ENCODE data around the gene RPL10. TPM values are rescaled to one million over a fixed set of nuclear protein-coding genes. Genes with fewer than 3 reads are reported as not detected.

RPL10 gene
- total RNA-seq, 4 donors from 2014 or later: 3,899 to 6,066 (median 5,720) TPM

- ATAC-seq: peak; percentile 10 to 25
- intact Hi-C loops (cut with DNase I; ENCODE audit: low total_unique reads): loop anchor here (10.0 kb wide), 3 partner anchors 175 to 575 kb away; partner anchors contain the start of genes G6PD, HCFC1, IDH3G and IKBKG
- Histone ChIP-seq H3K4me1 (peaks cover 4 to 18% of the 10 kb centered on the region in 2 donors), H3K27ac (peak overlapping the region; percentile 77 to 83 (median 80)), H3K36me3 (no peaks in the 10 kb centered on the region), H3K4me3 (peak overlapping the region; percentile 63 to 70 (median 67)), H3K9me3 (no peaks in the 10 kb centered on the region), H3K27me3 (no peaks in the 10 kb centered on the region)
- in situ Hi-C loops (cut with MboI; ENCODE audit: low sequenced_read_pairs in 4 of 4): no loop called here
- peak; percentile 13 to 16 for TF ChIP-seq POLR2A (IDR thresholded peaks at IDR 0.05)
- TF ChIP-seq, protein P1, sequence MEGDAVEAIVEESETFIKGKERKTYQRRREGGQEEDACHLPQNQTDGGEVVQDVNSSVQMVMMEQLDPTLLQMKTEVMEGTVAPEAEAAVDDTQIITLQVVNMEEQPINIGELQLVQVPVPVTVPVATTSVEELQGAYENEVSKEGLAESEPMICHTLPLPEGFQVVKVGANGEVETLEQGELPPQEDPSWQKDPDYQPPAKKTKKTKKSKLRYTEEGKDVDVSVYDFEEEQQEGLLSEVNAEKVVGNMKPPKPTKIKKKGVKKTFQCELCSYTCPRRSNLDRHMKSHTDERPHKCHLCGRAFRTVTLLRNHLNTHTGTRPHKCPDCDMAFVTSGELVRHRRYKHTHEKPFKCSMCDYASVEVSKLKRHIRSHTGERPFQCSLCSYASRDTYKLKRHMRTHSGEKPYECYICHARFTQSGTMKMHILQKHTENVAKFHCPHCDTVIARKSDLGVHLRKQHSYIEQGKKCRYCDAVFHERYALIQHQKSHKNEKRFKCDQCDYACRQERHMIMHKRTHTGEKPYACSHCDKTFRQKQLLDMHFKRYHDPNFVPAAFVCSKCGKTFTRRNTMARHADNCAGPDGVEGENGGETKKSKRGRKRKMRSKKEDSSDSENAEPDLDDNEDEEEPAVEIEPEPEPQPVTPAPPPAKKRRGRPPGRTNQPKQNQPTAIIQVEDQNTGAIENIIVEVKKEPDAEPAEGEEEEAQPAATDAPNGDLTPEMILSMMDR (IDR thresholded peaks at IDR 0.05 in 4 of 5, conservative IDR thresholded peaks at IDR 0.05 in 1 of 5): no peak
- peak; percentile 32 to 67 for DNase-seq
Measured at GRCh38 chrX:154369449-154370299, 28.5 kb upstream of the RPL10 start.

GRCh38 chrX:154370300-154371016 lies 27.7 kb upstream of the RPL10 start:
- no peak for TF ChIP-seq POLR2A (IDR thresholded peaks at IDR 0.05)
- TF ChIP-seq, protein P1 (IDR thresholded peaks at IDR 0.05 in 4 of 5, conservative IDR thresholded peaks at IDR 0.05 in 1 of 5): no peak
- H3K9me3 ChIP-seq: no peaks in the 10 kb centered on the region
- H3K27me3 ChIP-seq: no peaks in the 10 kb centered on the region
- in situ Hi-C loops (cut with MboI; ENCODE audit: low sequenced_read_pairs in 4 of 4): no loop called here
- peaks cover 4 to 18% of the 10 kb centered on the region in 2 donors for H3K4me1 ChIP-seq
- intact Hi-C loops (cut with DNase I; ENCODE audit: low total_unique reads): loop anchor here (10.0 kb wide), 3 partner anchors 174 to 576 kb away; partner anchors contain the start of genes G6PD, HCFC1, IDH3G and IKBKG
- H3K36me3 ChIP-seq: no peaks in the 10 kb centered on the region
- peak overlapping the region; percentile 59 to 78 (median 78) for H3K27ac ChIP-seq
- DNase-seq (no peak), ATAC-seq (no peak)
- H3K4me3 ChIP-seq: peak overlapping the region; percentile 63 to 70 (median 67)

DNA sequence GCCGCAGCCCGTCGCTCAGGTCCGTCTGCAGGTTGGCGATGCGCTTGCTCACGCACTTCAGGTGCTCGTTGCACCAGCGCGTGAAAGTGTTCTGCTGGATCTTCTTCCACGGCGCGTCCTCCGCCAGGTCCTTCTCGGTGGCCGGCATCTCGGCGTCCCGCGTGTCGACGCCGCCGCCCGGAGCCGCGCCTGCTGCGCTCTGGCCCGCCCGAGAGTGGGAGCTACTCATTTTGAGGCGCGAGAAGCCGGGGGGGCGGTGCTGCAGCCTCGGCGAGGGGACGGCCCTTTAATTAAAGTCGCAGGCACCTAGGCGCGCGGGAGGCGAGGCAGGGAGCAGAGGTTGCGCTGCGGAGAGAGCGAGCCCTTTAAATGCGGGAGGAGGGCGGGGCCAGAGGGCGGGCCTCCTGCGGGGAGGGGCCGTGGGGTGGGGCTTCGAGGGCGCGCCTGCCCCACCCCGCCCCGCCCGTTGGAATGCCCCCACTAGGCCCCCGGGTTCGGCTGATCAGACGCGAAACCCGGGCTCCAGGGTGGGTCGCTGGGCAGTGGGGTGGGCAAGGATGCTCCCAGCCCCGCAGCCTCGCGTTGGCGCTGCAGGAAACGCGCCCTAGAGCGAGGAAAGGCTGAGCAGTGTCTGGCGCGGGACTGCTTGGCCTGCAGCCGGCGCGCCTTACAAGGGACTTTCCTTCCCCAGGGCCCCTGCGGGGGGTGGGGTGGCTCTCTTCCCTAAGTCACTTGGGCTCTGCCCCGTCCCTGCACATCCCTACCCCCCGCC lies 27.0 kb upstream of the RPL10 start:
- peaks cover 4 to 18% of the 10 kb centered on the region in 2 donors for H3K4me1 ChIP-seq
- peak overlapping the region; percentile 59 to 78 (median 78) for H3K27ac ChIP-seq
- intact Hi-C loops (cut with DNase I; ENCODE audit: low total_unique reads): loop anchor here (10.0 kb wide), 3 partner anchors 174 to 576 kb away; partner anchors contain the start of genes G6PD, HCFC1, IDH3G and IKBKG
- TF ChIP-seq, protein P1 (IDR thresholded peaks at IDR 0.05 in 4 of 5, conservative IDR thresholded peaks at IDR 0.05 in 1 of 5): no peak
- peak; percentile 83 to 92 for TF ChIP-seq POLR2A (IDR thresholded peaks at IDR 0.05)
- H3K9me3 ChIP-seq: no peaks in the 10 kb centered on the region
- H3K4me3 ChIP-seq: peak overlapping the region; percentile 63 to 70 (median 67)
- DNase-seq: peak; percentile 88 to 91
- H3K27me3 ChIP-seq: no peaks in the 10 kb centered on the region
- no peaks in the 10 kb centered on the region for H3K36me3 ChIP-seq
- in situ Hi-C loops (cut with MboI; ENCODE audit: low sequenced_read_pairs in 4 of 4): no loop called here
- peak; percentile 66 to 69 for ATAC-seq

- intact Hi-C loops (cut with DNase I; ENCODE audit: low total_unique reads): loop anchor here (10.0 kb wide), 3 partner anchors 173 to 577 kb away; partner anchors contain the start of genes G6PD, HCFC1, IDH3G and IKBKG
- no peak for TF ChIP-seq POLR2A (IDR thresholded peaks at IDR 0.05)
- TF ChIP-seq, protein P1 (IDR thresholded peaks at IDR 0.05 in 4 of 5, conservative IDR thresholded peaks at IDR 0.05 in 1 of 5): no peak
- H3K27me3 ChIP-seq: no peaks in the 10 kb centered on the region
- peak overlapping the region; percentile 63 to 69 (median 67) for H3K4me3 ChIP-seq
- ATAC-seq: no peak
- peak overlapping the region; percentile 59 to 75 (median 61) for H3K27ac ChIP-seq
- no peak for DNase-seq
- H3K36me3 ChIP-seq: no peaks in the 10 kb centered on the region
- H3K9me3 ChIP-seq: no peaks in the 10 kb centered on the region
- in situ Hi-C loops (cut with MboI; ENCODE audit: low sequenced_read_pairs in 4 of 4): no loop called here
- peaks cover 4 to 14% of the 10 kb centered on the region in 2 donors for H3K4me1 ChIP-seq
Measured at GRCh38 chrX:154371789-154372300, 26.3 kb upstream of the RPL10 start.
